Dedifferentiated amniotic fluid mesenchymal stem cell (primary cell): Measurements from ENCODE around the gene PTPRN2.
"Not testable (repeated sequence)": the region's sequence is repeated elsewhere in the genome, so short reads cannot be mapped to it uniquely, and the experiment has no call there.

Experiments used
- DNase-seq: peaks from one replicate; pipeline ENCODE4 v3.0.0-alpha.2; 2016; ENCODE audit errors: extremely low spot score

Gene PTPRN2

DNA sequence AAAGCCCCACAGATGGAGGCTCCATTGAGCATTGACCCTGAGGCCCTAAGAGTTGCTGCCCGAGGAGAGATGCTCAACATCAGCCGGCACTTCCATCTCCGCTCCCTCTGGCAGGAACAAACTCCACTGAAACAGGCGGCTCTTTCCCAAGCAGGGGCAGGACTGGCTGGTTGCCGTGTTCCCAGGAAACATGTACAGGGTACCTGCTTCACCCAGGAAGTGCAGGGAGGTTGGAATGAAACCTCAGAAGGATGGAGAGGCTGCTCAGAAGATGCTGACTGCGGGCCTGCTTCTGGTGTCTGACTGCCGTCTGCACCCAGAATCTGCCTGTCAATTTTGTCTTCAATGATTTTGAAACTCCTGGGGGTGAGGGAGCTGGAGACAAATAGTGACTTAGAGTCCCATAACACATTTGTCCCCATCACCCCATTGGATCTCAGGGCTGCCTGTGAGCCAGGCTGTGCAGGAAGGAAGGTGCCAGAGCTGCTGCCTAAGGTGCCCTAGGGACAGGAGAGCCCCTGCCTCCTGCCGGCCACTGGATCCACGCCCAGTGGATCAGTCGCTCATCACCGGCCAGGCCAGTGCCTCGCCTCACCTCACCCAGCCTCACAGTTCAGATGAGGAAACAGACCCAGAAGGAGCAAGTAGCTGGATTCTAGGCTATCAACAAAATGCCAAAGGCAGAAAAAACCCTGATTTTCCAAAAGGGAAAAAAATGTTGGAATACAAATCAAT is 237.3 kb downstream of the PTPRN2 start:
- DNase-seq, result no peak

DNA sequence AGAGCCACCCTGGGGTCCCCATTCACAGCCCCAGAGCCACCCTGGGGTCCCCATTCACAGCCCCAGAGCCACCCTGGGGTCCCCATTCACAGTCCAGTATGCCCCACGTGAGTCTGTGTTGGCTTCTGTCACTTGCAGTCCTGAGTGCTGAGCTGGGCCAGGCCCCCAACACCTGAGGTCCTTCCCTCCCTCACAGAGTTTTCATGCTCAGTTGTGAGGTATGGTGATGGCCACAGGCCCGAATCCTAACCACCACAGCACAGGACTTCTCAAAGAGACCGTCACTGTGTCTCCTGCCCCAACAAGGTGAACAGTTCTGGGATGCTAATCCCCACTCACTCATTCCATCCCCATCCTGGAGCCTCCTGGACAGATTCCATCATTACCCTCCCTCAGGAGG is 239.2 kb downstream of the PTPRN2 start:
- DNase-seq, result no peak

DNA sequence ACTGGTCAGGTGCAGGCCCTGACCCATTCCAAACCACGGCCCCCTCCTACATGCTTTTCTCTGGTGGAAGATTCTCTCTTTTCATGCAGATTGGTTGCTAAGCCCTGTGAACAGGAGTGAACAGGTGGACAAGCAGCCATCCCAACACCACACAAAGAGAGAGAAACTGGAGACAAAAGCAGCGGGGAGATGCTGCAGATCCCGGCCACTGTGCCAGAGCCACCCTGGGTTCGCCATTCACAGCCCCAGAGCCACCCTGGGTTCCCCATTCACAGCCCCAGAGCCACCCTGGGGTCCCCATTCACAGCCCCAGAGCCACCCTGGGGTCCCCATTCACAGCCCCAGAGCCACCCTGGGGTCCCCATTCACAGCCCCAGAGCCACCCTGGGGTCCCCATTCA is 239.6 kb downstream of the PTPRN2 start:
- DNase-seq, result not testable (repeated sequence)

DNA sequence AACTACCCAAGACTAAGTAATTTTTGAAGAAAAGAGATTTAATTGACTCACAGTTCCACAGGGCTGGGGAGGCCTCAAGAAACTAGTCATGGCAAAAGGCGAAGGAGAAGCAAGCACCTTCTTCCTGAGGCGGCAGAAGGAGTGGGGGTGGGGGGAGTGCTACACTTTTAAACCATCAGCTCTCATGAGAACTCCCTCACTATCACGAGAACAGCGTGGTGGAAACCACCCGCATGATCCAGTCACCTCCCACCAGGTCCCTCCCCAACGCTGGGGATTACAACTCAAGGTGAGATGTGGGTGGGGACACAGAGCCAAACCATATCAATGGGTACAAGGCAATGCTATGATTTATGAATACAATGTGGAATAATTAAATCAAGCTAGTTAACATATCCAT is 241.9 kb downstream of the PTPRN2 start:
- DNase-seq, result no peak

DNA sequence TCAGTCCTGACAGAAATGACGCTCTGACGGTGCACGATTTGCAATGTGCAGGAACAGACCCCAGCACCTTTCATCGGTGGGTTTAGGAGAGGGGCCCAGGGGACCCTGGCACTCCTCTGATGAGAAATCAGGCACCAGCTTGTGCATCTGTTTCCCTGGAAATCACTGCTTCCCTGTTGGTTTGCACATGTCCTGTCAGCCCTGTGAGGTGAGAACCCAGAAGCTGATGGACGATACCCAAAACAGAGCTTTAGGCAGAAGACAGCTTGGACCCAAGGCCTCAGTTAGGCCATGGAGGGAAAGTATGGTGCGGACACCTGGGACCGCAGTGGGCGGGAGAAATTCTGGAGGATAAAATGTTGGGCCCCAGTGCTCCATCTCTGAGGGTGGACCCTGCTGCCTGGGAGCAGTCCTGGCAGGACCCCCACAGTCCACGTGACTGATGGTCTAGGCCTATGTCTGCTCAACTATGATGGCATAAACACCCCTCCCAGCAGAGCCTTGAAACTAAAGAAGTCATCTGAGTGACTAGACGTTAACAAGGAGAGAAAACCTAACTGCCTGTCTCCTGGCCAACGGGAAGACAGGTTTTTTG is 242.8 kb downstream of the PTPRN2 start:
- DNase-seq, result no peak

DNA sequence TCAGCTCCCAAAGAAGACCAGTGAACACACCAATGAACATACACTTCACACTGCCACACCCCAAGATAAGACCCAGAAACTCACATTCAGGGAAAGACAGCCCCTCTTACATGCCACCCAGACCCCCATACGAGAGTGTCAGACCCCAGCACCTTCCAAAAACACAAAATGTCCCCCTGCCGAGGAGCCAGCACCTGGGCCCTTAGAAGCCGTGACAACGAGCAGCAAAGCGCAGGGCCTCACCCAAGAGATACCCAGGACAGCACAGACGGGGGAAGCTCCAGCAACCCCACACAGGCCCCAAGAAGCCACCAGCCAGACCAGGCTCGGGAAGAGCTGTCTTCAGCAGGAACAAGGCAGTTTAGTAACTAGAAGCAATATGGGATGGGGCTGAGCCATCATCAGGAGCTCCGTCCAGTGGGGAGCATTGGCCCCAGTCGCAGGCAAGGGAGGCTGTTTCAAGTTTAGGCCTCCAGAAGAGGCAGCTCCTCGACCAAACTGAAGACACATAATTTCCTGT is 243.6 kb downstream of the PTPRN2 start:
- DNase-seq, result no peak

DNA sequence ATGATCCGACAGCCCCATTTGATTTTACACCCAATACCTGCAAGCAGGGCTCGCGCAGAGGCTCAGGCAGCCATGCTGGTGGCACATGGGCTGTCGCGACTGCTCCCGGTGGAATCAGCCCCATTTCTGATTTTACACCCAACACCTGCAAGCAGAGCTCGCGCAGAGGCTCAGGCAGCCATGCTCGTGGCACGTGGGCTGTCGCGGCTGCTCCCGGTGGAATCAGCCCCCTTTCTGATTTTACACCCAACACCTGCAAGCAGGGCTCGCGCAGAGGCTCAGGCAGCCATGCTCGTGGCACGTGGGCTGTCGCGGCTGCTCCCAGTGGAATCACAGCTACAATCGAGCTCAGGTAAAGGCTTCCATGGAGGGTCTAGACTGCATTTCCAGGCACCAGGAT is 244.1 kb downstream of the PTPRN2 start:
- DNase-seq, result no peak

DNA sequence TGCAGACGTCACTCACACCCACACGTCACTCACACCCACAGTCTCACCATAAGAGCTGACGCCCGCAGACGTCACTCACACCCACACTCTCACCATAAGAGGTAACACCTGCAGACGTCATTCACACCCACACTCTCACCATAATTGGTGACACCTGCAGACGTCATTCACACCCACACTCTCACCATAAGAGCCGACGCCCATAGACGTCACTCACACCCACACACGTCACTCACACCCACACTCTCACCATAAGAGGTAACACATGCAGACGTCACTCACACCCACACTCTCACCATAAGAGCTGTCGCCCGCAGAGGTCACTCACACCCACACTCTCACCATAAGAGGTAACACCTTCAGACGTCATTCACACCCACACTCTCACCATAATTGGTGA is 246.5 kb downstream of the PTPRN2 start:
- not testable (repeated sequence) for DNase-seq

DNA sequence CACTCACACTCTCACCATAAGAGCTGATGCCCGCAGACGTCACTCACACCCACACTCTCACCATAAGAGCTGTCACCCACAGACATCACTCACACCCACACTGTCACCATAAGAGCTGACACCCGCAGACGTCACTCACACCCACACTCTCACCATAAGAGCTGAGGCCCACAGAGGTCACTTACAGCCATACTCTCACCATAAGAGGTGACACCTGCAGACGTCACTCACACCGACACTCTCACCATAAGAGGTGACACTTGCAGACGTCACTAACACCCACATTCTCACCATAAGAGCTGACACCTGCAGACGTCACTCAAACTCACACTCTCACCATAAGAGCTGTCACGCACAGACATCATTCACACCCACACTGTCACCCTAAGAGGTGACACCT is 250.7 kb downstream of the PTPRN2 start:
- not testable (repeated sequence) for DNase-seq

DNA sequence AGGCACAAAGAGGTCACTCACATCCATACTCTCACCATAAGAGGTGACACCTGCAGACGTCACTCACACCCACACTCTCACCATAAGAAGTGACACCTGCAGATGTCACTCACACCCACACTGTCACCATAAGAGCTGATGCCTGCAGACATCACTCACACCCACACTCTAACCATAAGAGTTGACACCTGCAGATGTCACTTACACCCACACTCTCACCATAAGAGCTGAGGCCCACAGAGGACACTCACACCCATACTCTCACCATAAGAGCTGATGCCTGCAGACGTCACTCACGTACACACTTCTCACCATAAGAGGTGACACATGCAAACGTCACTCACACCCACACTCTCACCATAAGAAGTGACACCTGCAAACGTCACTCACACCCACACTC is 255.1 kb downstream of the PTPRN2 start:
- not testable (repeated sequence) for DNase-seq

DNA sequence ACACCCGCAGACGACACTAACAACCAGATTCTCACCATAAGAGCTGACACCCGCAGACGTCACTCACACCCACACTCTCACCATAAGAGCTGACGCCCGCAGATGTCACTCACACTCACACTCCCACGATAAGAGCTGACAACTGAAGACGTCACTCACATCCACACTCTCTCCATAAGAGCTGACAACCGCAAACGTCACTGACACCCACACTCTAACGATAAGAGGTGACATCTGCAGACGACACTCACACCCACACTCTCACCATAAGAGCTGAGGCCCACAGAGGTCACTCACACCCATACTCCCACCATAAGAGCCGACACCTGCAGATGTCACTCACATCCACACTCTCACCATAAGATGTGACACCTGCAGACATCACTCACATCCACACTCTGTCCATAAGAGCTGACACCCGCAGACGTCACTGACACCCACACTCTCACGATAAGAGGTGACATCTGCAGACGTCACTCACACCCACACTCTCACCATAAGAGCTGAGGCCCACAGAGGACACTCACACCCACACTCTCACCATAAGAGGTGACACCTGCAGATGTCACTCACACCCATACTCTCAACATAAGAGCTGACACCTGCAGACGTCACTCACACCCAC is 255.7 kb downstream of the PTPRN2 start:
- DNase-seq, result not testable (repeated sequence)

DNA sequence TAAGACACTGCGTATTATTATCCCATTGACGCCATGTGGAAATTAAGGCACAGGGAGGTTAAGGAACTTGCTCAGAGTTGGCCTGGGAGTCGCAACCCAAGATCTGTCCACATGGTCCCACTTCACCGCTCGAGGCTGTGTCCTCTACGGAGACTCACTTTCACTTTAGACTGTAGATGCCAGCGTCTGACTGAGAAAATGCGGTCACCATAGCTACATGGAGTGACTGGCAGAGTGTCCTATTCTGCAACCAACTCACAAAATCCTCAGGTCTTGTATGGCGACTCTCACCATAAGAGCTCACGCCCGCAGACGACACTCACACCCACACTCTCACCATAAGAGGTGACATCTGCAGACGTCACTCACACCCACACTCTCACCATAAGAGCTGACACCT is 257.9 kb downstream of the PTPRN2 start:
- DNase-seq, result no peak

DNA sequence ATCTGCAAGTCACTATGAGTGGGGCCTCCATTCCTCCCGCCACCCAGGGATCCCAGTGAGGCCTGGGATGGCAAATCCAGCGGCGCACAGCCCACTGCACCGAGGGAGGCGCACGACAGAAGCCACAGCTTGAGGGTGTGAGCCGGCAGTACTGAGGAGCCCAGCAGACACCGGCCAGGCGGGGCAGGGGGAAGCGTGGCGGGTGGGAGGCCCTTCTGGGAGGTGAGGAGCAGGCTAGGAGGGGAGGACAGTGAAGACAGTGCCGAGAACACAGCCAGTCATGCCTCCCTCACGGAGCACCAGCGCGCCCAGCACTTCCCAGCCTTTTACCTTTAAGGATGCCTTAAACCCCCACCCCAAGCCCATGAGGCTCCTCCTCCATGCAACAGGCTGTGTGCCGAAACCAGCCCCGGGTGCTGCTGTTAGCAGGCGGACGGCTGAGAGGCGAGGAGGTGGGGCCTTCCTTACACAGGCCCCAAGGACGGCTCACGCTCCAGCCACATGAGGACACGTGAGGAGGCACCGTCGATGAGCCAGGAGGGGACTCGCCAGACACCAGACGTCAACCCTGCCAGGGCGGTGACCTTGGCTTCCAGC is 258.5 kb downstream of the PTPRN2 start:
- DNase-seq, result no peak

DNA sequence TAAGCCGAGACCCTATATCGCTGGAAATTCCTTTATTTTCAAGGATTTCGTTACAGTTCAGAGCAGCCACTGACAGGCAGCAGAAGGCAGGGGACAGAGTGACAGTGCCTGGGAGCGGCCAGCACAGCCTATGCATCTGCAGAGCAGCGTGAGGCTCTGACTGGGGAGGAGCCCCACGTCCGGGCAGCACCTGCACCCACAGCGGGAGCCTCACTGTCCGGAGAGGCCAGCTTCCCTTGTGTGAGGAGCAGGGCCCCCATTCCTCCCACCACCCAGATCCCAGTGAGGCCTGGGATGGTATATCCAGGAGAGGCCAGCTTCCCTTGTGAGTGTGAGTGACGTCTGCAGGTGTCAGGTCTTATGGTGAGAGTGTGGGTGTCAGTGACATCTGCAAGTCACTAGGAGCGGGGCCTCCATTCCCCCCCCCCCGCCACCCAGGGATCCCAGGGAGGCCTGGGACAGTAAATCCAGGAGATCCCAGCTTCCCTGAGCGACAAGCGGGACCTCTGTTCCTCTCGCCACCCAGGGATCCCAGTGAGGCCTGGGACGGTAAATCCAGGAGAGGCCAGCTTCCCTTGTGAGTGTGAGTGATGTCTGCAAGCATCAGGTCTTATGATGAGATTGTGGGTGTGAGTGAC is 259.1 kb downstream of the PTPRN2 start:
- DNase-seq, result no peak

DNA sequence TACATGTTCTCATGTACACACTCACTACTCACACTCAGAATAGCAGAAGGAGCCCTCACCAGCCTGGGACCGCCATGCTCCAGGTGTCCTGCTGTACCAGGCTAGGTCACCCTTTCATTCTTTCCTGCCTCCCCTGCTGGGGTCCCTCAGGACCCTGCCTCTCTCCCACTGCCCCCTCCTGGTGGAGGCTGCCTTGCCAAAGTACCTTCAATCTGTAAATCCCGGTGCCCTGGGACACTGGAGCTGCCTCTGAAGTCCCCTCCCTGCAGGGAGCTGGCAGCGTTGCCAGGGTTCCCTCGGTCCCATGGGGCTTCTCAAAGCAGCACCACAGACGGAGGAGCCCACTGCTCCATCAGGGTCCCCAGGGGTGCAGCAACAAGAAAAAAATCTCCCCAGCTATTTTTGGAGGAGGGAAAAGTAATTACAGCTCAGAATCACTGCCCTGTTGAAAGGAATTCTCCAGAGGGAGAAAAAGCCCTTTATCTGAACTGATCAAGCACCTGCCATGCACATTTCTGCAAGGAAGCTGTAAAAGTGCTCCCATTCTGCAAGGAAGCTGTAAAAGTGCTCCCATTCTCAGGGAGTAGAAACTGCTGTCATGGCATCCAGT is 259.9 kb downstream of the PTPRN2 start:
- no peak for DNase-seq

DNA sequence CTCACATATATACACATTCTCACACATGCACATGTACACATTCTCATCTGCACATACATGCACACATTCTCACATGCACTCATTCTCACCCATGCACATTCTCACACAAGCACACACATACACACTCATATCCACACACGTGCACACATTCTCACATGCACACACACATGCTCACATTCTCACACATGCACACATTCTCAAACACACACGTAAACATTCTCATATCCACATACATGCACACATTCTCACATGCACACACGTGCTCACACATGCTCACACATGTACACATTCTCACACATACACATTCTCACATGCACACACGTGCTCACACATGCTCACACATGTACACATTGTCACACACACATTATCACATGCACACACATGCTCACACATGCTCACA is 260.6 kb downstream of the PTPRN2 start:
- DNase-seq, result no peak

DNA sequence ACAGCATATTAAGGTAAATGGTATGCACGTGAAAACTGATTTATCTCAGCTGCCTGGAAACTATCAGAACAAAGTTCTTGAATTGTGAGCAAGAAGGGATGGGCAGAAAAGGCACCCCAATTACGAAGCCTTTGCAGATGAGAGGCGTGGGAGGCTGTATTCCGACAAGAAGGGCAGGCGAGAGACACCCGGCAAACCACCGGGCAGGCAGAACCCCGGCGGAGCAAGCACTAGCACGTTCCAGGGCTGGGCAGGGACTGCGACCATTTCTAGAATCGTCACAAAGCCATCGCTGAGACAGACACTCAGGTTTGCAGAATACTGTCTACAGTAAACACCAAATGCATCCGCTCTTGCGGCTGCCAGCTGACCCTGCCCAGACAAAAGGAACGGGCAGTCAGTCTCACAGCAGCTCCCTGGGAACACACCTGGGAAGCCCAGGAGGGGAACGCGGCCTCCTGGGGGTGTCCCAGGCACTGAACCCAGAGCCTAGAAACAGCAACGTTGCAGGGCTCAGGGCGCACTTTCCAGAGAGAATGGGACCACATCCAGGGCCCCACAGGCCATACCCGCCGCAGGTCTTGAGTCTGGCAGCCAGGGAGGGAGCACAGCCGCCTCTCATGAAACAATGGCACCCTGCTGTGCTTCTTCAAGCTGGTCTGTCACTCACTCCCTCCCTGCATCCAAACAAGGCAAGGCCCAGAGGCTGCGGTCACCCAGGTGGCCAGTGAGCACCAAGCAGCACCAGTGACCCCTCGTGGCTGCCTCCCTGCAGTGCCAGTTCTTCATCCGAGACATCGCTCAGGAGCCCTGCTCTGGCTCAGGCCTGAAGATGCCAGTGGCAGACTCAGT is 261.9 kb downstream of the PTPRN2 start:
- DNase-seq, result no peak

DNA sequence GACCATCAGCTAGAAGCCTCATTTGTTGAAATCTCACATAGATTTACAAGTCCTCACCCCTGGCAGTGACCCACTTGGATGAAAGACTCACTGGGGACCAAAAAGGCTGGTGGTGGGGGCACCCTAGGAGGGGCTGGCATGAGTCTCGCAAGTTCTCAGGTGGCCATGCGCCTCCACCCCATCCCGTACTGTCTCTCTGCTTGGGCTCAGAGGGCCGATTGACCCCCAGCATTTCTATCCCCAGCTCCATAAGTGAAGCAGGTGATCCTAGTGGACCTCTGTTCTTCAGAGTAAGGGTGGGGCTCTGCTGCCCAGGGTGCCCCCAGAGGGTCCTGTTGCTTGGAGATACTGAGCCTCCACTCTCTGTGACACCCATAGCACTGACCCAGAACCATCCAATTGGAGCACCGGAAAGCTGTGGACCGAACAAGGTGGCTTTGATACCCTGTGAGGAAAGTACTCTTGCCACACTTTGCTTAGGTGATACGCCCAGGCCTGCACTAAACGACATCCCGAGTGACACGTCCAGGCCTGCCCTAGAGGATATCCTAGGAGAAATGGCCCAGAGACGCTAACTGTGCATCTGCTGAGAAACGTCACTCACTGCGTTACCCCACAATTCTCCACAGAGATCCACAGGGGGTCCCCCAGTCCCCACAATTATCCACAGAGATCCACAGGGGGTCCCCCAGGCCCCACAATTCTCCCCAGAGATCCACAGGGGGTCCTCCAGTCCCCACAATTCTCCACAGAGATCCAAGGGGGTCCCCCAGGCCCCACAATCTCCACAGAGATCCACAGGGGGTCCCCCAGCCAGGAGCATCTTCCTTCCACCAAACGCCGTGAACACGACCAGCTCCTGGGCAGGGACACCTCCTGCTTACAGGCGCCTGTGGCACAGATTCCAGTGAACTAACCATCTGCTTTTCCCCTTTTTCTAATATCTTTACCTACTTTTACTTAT is 262.9 kb downstream of the PTPRN2 start:
- no peak for DNase-seq

DNA sequence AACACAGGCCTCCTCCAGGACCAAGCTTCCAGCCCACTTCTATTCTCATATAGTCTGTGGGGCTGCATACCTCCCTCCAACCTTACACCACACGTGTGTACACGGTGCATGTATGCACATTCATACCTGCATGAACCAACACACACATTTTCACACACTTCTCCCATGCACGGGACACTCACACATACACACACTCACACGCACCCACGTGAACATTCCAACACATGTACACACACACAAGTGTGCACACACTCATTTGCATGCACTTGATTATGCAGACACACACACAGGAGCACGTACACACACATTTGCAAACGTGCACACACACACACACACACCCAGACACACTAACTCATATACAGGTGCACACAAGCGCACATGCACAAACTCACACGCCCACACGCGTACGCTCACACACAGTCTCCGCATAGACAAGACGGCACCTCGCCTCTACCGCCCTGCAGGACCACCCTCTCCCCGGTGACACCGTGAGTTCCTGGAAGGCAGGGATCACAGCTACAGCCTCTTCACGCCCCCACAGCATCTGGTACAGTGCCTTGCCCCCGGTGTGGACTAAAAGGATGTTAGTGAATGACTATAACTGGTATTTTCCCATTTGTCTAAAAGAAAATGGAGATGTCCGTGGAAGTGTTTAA is 263.8 kb downstream of the PTPRN2 start:
- no peak for DNase-seq
